HG03521 (cell line): ENCODE results near the gene TM2D1.
"Not testable (repeated sequence)": the region's sequence is repeated elsewhere in the genome, so short reads cannot be mapped to it uniquely, and the experiment has no call there.

Source experiments
- ATAC-seq: cut with Tn5 transposase; IDR thresholded peaks from one replicate; pipeline ENCODE4 v1.9.1; 2021; ENCODE audit warnings: mild to moderate bottlenecking, moderate library complexity; ENCODE audit not compliant: unreplicated experiment

TM2D1 gene

GRCh38 chr1:61724813-61725694 is at the start of gene TM2D1:
TSS of gene TM2D1 (minus strand) at chr1:61725141. CDS start at chr1:61725120, 21 bp downstream.
- peak; percentile 100 for ATAC-seq

DNA sequence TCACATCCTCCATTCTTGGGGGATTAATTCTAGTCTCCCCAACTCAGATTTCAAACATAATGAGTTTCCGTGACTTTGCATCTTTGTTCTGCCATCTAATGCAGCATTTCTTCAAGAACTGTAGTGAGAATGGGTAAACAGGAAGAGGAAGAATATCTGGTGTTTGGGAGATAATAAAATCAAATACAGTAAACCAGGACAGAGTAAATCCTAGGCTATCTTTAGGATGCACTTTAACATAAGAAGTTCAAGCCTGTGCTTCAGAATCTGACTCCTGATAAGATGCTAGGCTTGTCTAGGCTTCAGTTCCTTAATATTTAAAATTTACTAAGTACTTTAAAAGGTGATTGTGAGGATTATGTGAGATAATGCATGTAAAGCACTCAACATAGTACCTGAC is 45.2 kb upstream of the TM2D1 start:
- no peak for ATAC-seq

- ATAC-seq, result no peak
Observed at GRCh38 chr1:61757950-61758349, 33.0 kb upstream of the TM2D1 start.

DNA sequence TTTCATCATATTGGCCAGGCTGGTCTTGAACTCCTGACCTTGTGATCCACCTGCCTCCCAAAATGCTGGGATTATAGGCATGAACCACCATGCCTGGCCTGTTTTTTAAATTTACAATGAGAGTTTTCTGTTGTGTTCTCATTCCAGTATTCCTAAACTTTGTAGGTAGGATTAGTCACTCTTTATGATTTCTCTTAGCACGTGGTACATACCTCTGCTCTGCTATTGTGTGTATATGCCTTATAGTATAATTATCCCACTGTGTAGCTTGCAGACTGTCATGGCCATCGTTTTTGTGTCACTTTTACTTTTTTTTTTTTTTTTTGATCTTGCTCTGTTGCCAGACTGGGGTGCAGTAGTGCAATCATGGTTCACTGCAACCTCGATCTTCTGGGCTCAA is 31.8 kb upstream of the TM2D1 start:
- ATAC-seq, result no peak

DNA sequence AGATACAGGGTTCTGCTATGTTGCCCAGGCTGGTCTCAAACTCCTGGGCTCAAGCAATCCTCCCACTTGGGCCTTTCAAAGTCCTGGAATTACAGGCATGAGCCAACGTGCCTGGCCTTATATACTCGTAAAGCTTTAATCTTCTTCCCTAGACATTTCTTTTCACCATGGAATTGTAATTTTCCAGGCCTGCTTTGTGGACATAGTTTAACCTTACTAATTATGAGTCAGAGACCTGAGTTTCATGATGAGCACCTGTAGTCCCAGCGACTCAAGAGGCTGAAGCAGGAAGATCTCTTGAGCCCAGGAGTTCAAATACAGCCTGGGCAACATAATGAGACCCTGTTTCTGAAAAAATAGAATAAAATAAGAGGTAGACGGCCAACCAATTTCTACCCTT is 29.6 kb upstream of the TM2D1 start:
- ATAC-seq, result no peak

DNA sequence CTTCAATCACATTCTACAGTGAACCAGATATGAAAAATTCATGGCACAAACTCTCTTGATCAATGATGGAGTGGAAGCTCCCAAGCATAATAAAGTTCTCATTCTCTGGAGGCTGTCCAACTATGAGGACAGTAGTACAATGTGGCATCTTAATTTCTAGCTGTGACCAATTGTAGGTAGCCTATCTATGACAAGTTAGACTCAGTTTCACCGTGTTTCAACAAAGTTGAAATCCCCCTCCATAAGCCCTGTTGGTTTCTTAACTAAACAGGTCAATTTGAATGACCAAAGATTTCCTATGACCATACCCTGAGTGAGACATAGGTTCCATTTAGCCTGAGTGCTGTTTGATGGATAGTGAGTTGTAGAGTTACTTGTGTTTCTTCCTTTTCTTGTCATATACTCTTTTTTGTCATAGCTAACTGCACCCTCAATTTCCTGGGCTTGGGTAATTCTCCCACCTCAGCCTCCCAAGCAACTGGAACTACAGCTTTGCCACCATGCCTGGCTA is 29.1 kb upstream of the TM2D1 start:
- no peak for ATAC-seq

DNA sequence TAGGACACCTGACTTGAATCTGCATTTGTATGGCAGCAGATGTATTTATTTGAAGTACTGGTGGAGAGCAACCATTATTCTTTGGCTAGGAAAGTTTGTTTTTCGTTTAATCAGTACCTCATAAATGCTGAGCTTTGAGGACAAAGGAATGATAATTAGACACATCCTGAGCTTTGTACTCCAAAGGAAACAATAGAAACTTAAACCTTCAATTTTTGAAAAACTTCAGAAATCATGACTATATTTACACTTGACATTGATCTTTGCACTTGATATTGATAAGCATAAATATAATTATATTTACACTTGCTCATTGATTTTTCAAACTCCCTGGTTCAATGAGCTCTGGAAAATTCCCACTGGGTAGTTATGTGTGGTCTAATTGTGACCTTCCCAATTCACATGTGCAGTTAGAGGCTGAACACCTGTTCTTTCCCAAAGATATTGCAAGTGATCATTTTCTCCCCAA is 28.0 kb upstream of the TM2D1 start:
- ATAC-seq, result no peak

- no peak for ATAC-seq
Observed at GRCh38 chr1:61749574-61749973, 24.6 kb upstream of the TM2D1 start.

GRCh38 chr1:61748566-61748965 is 23.6 kb upstream of the TM2D1 start:
- ATAC-seq, result no peak

DNA sequence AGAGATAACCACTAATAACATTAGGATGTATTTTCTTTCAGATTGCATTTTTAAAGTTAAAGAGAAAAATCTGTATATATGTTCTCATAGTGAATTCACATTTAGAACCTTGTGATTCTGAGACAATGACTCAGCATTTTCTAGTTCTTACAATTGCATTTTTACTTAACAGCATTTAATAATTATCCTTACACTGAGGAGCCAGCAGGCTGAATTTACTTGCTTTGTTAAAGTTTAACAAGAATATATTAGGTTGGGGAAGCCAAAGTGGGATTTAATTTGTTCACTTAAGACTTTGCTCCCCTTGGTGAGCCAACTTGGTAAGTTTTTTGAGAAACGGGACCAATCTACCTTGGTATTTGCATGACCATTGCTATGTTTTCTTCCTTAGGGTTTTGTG is 21.9 kb upstream of the TM2D1 start:
- no peak for ATAC-seq

DNA sequence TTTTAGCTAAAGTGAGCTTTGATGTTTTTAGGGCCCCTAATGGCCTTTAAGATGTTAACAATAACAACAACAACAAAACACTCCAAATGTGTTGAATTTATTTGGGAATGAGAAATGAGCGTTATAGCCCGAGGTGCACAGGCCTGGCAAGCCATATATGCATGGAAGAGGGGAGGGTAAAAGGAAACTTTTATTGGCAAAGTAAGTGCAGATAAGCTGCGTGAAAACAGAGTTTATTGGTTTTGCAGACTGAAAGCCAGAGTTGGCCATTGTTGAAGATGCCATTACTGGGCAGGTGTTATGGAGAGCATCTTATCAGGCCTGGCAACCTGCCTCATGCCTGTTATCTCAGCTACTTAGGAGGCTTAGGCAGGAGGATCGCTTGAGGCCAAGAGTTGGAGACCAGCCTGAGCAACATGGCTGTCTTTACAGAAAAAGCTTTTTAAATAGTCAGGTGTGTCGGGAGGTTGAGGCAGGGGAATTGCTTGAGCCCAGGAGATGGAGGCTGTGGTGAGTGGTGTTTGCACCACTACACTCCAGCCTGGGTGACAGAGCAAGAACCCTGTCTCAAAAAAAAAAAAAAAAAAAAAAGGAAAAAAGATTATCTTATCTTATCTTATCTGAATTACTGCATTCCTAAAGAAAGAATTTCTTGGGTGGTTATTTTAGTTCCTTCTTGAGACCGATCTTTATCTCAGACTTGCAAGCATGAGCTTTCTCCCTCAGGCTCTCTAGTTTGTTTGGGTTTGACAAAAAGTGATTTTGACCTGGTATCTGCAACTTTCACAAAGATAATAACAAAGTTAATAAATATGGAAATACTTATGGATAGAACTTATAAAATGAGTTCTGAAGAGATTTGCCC is 19.0 kb upstream of the TM2D1 start:
- no peak for ATAC-seq

GRCh38 chr1:61743431-61743705 is 18.4 kb upstream of the TM2D1 start:
- no peak for ATAC-seq

DNA sequence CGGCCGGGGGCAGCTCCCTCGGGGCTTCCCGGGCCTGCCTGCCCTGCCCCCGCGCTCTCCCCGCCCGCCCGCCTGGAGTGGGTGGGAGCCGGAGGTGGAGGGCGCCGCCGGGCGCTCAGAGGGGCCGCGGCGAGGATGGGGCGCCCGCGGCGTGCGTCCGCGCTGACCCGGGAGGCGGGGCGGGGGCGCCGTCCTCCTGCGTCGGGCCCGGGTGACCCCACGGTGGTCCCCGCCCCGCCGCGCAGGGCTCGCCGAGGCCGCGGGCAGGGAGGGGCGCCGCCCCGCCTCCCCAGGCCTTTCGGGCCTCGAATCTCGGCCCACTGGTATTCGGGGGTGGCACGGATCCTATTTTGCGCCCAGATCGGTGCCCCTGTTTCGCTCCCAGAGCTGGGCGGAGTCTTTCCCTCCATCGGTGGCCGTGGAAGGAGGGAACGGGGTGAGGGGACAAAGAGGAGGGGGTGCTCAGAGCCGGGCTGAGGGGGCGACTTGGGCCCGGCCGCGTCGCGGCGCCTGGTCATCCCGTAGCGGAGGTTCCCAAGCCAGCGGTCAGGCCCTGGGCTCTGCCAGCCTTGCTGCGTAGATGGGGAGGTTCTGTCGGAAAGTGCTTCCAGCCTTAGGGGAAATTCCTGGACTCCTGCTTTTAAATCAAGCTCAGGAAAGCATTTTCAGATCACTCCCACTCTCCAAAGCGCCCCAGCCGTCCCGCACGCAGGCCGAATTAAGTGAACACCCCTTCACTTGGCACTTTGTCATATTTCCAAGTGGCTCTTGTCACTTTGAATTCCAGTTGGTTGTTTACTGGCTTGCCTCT is 17.9 kb upstream of the TM2D1 start:
- ATAC-seq, result peak; percentile 66

DNA sequence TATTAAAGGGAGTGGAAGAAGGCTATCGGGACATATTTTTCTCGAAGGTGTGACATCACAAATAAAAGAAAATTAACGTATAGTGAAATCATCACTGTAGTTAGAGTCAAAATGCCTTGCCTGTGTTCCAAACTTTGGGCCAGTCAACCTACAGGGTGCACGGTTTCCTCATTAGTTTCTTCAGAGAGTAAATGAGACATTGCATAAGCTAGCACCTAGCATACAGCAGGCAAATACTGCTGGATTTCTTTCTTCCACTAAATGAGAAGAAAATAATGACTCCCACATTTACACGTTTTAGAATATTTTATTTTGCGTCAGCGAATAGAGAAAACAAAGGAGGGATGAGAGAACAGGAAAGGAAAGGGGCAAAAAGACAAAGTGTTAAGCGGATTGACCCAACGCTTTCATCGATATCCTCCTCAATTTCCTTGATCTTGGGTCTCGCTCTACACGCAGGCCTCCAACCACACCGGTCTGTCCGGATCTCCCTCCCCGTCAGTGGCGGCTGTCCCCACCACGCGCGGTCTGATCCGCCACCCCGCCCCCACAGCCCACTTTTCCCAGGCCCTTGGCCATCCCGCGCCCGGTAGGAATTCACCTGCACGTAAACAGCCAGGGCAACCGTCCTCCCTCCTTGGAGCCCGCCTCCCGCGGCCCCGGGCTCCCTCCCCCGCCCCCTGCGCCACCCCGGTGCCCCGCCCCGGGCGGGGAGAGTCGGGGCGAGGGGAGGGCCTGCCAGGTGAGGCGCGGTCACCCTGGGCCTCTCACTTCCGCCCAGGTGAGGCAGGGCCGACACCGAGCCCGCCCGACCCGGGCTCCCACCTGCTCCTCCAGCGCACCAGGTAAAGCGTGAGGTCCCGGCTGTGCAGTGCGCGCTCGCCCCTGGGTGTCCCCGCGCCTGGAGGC is 17.0 kb upstream of the TM2D1 start, which contains the start of gene PATJ:
TSS of gene PATJ (plus strand) at position 770 of the 909 bp plus-strand sequence. CDS start 20,413 bp downstream, outside the sequence.
- ATAC-seq, result peak; percentile 73

DNA sequence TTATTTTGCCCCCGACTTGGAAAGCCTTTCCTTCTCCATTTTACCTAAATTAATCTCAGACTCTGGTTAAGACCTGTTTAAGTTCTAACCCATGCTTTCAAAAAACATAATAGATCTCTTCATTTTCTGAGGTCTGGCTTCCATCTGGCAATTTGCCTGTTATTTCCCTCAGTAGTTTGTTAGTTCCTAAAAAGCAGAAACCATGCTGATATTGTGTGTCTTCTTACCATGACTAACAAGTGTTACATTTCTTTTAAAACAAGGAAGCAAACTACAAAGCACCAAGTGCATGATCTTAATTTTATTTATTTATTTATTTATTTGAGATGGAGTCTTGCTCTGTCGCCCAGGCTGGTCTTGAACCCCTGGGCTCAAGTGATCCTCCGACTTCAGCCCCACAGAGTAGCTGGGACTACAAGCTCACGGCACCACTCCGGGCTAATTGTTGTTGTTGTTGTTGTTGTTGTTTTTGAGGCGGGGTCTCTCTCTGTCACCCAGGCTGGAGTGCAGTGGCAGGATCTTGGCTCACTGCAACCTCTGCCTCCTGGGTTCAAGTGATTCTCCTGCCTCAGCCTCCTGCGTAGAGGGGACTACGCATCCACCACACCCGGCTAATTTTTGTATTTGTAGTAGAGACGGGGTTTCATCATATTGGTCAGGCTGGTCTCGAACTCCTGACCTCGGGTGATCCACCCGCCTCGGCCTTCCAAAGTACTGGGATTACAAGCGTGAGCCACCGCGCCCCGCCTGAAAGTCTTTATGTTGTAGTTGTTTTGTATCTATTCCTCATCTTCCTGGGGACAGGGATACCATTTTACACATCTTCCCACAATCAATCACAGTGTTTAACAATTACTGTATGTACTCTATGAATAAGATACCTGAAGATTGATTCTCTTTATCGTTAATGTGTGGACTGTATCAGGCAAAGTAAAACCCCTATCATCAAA is 16.1 kb upstream of the TM2D1 start:
- no peak for ATAC-seq

GRCh38 chr1:61732726-61733125 is 7.8 kb upstream of the TM2D1 start:
- ATAC-seq, result no peak

- not testable (repeated sequence) for ATAC-seq
Observed at GRCh38 chr1:61730679-61731078, 5.7 kb upstream of the TM2D1 start.

DNA sequence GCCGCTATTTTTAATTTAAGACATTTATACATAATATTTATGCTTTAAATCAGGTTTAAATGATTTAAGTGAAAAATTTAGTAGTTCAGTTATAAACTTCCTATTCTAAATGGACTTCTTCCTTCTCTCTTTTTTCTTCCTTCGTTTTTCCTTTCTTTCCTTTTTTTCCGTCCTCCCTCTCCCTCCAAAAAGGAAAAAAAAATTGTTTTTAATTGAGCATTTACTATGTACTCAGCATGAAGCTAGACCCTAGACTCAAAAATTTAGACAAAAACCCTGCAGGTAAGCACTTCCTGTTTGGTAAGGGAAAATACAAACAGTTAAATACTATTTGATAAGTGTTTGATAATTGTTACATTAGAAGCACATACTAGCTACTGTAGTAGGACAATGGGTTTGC is 2.6 kb upstream of the TM2D1 start:
- ATAC-seq, result no peak

- no peak for ATAC-seq
Observed at GRCh38 chr1:61724506-61724812, 482 bp downstream of the TM2D1 start.
